Stomach (tissue), 9 donors: Measurements from ENCODE around the gene KANK4. TPM values are rescaled to one million over a fixed set of nuclear protein-coding genes. Genes with fewer than 3 reads are reported as not detected.
"Not testable (repeated sequence)": the region's sequence is repeated elsewhere in the genome, so short reads cannot be mapped to it uniquely, and the experiment has no call there.

Experiments
- DNase-seq, 2 donors: peaks; one replicate each; pipeline versions ENCODE4 v3.0.0 to v3.0.0-alpha.2; 2013 to 2019
- H3K27ac ChIP-seq, 5 donors: fragments of 200-600 bp in 4 of 5; sonication (generic) in 4 of 5; one replicate each; pipeline ENCODE4 v1.5.1; 2013 to 2019; ENCODE audit warnings: mild to moderate bottlenecking in 1 of 5, moderate library complexity in 1 of 5
- H3K27me3 ChIP-seq, 3 donors: fragments of 200-600 bp; sonication (generic); one replicate each; pipeline ENCODE4 v1.5.1; 2017 to 2019; ENCODE audit warnings: mixed run types in 1 of 3
- H3K36me3 ChIP-seq, 4 donors: fragments of 200-600 bp; sonication (generic); 1 replicate in 3 of 4; 2 replicates in 1 of 4; pipeline ENCODE4 v1.5.1; 2016 to 2019
- H3K4me1 ChIP-seq, 4 donors: fragments of 200-600 bp; sonication (generic); one replicate each; pipeline ENCODE4 v1.5.1; 2016 to 2019
- H3K4me3 ChIP-seq, 4 donors: fragments of 200-600 bp; sonication (generic) in 3 of 4; one replicate each; pipeline ENCODE4 v1.5.1; 2016 to 2019; ENCODE audit warnings: mild to moderate bottlenecking in 1 of 4
- H3K9me3 ChIP-seq, 4 donors: fragments of 200-600 bp; sonication (generic); one replicate each; pipeline ENCODE4 v1.5.1; 2016 to 2019
- EP300 ChIP-seq: sonication (generic); formaldehyde crosslinking; IDR thresholded peaks from one replicate; pipeline ENCODE4 v1.6.1; 2017; ENCODE audit warnings: antibody characterized with exemption
- POLR2A ChIP-seq, 4 donors: fragments of 450-650 bp; IDR thresholded peaks; one replicate each; pipeline ENCODE4 v1.6.1; 2016; ENCODE audit warnings: antibody characterized with exemption in 4 of 4, control low read depth in 2 of 4, mild to moderate bottlenecking in 1 of 4, moderate library complexity in 1 of 4
- POLR2AphosphoS5 ChIP-seq, 3 donors: sonication (generic); formaldehyde crosslinking; IDR thresholded peaks; one replicate each; pipeline ENCODE4 v1.6.1; 2016; ENCODE audit warnings: antibody characterized with exemption in 3 of 3
- WGBS, 5 donors: extraction: QIAGEN DNeasy Blood & Tissue Kit in 3 of 5; methylation state at CpG; one replicate each; pipeline versions ENCODE4 v1.1.5 to v1.1.7; 2013 to 2018; 5-methylcytosine and 5-hydroxymethylcytosine counted together
- intact Hi-C: fragments of 100-400 bp; cut with DNase I; formaldehyde crosslinking; loops from one replicate; pipeline ENCODE4 v1.15.1; 2023; ENCODE audit warnings: low total_unique reads
- polyA plus RNA-seq, 3 donors: library from polyadenylated mRNA; stranded (reverse); fragments of 200-250 nt; gene quantifications; one replicate each; pipeline ENCODE4 v1.2.3, GENCODE V29; 2013
- total RNA-seq, 5 donors: library from RNA; depleted of rRNA; stranded (reverse); fragments of >200 nt; gene quantifications; one replicate each; pipeline versions ENCODE4 v1.1.0 to v1.2.3, GENCODE V29; 2014 to 2016
- TF ChIP-seq, protein P1 (sequence below), 7 experiments: fragments of 450-650 bp in 4 of 7; fragments of 200-600 bp in 3 of 7; sonication (generic) in 3 of 7; IDR thresholded peaks; one replicate each; pipeline ENCODE4 v1.5.1; 2016 to 2019; ENCODE audit warnings: antibody characterized with exemption in 7 of 7, control low read depth in 2 of 7, mild to moderate bottlenecking in 1 of 7
- donor health status: healthy with polysubstance abuse.
- donor health status: Bipolar disorder and iron deficiency.
- donor health status: healthy.

The KANK4 gene
- total and polyA plus RNA-seq, 8 donors, result 0.31 to 3.9 (median 2.0) TPM; not detected in 2

DNA sequence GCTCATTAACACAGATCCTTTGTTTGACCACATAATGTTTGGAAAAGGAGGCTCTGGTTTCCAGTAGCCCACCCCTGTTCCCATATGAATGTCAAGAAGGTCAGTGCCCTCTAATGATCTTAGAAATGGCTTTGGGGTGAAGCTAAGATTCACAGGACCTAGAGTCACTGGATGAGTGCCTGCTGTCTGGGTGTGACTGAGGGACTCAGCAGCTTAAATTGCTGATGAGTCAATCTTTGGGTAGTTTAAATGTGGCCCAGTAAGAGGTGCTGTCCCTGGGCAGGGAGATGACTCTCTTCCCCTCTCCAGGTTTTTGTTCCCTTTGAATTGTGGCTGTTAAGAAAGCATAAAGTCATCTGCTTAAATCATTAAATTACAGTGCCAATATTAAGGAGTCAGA lies 74.0 kb downstream of the KANK4 start:
- Histone ChIP-seq H3K27me3 (no peaks in the 10 kb centered on the region), H3K27ac (no peak overlapping the region), H3K9me3 (no peaks in the 10 kb centered on the region), H3K36me3 (no peaks in the 10 kb centered on the region), H3K4me3 (no peak overlapping the region), H3K4me1 (peaks cover 0 to 15% (median 9%) of the 10 kb centered on the region in 4 donors)
- TF ChIP-seq EP300 (no peak), POLR2A (IDR thresholded peaks at IDR 0.05) (no peak), POLR2AphosphoS5 (IDR thresholded peaks at IDR 0.05) (no peak)
- TF ChIP-seq, protein P1, sequence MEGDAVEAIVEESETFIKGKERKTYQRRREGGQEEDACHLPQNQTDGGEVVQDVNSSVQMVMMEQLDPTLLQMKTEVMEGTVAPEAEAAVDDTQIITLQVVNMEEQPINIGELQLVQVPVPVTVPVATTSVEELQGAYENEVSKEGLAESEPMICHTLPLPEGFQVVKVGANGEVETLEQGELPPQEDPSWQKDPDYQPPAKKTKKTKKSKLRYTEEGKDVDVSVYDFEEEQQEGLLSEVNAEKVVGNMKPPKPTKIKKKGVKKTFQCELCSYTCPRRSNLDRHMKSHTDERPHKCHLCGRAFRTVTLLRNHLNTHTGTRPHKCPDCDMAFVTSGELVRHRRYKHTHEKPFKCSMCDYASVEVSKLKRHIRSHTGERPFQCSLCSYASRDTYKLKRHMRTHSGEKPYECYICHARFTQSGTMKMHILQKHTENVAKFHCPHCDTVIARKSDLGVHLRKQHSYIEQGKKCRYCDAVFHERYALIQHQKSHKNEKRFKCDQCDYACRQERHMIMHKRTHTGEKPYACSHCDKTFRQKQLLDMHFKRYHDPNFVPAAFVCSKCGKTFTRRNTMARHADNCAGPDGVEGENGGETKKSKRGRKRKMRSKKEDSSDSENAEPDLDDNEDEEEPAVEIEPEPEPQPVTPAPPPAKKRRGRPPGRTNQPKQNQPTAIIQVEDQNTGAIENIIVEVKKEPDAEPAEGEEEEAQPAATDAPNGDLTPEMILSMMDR (IDR thresholded peaks at IDR 0.05), result no peak
- intact Hi-C loops, result no loop called here
- no peak for DNase-seq

DNA sequence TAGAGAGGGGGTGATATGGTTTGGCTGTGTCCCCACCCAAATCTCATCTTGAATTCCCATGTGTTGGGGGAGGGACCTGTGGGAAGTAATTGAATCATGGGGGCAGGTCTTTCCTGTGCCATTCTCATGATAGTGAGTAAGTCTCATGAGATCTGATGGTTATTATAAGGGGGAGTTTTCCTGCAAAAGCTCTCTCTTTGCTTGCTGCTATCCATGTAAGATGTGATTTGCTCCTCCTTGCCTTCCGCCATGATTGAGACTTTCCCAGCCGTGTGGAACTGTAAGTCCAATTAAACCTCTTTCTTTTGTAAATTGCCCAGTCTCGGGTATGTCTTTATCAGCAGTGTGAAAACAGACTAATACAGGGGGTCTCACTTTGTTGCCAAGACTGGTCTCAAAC lies 74.9 kb downstream of the KANK4 start:
- peaks cover 0 to 15% (median 9%) of the 10 kb centered on the region in 4 donors for H3K4me1 ChIP-seq
- WGBS, 5 donors, result 85 to 97% (median 95%) methylated on average over 3 of the region's 3 CpGs
- H3K27ac ChIP-seq, DNase-seq, H3K4me3 ChIP-seq, H3K27me3 ChIP-seq, H3K36me3 ChIP-seq, intact Hi-C loops, H3K9me3 ChIP-seq: not testable (repeated sequence)

DNA sequence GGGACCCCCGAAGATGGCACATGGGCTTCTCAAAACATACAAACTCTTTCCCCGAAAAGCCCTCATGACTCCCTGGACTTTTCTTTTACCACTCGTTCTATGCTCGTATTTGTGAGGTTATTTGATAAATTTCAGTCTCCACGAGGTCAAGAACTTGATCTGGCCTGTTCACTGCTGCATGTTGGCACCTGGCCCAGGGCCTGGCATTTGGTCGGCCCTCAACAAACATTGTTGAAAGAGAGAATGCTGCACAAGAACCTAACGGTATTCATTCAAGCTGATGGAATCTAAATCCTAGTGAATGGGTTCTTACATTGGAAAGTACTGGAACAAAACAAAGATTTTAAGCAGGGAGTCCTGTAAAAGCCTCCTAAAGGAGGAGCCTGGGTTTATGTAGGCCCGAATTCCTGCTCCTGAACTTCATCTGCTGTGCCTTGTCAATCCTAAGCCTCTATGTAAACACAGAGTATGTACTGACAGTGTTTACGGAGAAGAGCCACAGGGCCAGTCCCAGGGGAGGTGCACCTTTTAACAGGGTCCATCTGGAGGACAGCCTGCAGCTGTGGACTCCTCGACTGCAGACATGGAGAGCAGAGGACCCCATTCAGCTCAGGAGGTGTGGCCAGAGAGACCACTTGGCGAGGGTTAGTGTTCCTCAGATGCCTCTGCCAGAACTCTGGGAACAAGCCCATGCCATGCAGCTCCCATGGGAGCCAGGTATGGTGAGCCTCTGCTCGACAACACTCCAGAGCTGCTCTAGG lies 77.7 kb downstream of the KANK4 start:
- no peaks in the 10 kb centered on the region for H3K36me3 ChIP-seq
- no peaks in the 10 kb centered on the region for H3K27me3 ChIP-seq
- peak; percentile 46 to 62 for DNase-seq
- 26 to 44% (median 36%) methylated on average over 10 to 12 of the region's 12 CpGs for WGBS, 5 donors
- no peak overlapping the region for H3K27ac ChIP-seq
- H3K4me3 ChIP-seq, result no peak overlapping the region
- no peaks in the 10 kb centered on the region for H3K9me3 ChIP-seq
- peaks cover 0 to 15% (median 9%) of the 10 kb centered on the region in 4 donors for H3K4me1 ChIP-seq
- TF ChIP-seq EP300 (no peak), POLR2A (IDR thresholded peaks at IDR 0.05) (no peak)
- intact Hi-C loops, result no loop called here

DNA sequence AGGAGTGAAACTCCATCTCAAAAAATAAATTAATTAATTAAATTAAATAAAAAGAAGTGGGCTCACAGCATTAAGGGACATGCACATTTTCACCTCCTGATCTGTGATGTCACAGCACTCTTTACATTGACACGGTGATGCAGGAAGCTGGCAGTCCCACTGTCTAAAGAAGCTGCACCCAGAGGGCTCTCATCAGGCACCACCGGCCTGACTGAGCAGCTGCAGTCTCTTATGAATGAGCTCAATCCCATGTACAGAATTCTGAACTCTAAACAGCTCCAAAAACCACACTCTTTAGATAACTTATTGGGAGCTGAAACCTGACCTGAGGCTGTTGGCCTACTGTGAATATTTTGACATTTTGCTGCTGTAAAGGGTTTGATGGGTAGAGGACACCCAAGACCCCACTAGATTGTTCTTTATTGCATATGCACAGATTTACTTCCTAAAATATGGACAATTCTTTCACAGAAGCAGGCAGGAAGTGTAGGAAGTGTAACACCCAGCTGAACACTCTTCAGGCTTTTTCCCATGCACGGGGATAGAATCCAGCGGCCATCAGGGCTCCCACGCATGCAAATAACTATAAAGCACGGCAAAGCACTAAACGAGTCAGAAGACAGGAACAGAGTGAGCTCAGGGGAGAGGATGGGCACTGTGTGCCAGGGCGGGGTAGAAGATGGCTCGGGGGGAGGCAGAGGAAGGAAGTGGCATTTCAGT lies 78.4 kb downstream of the KANK4 start:
- peak in 1 of 2 donors; percentile 45 for DNase-seq
- H3K4me3 ChIP-seq, result no peak overlapping the region
- no peaks in the 10 kb centered on the region for H3K9me3 ChIP-seq
- H3K36me3 ChIP-seq, result no peaks in the 10 kb centered on the region
- no peaks in the 10 kb centered on the region for H3K27me3 ChIP-seq
- peaks cover 0 to 15% (median 9%) of the 10 kb centered on the region in 4 donors for H3K4me1 ChIP-seq
- no peak overlapping the region for H3K27ac ChIP-seq
- TF ChIP-seq EP300, result no peak
- intact Hi-C loops, result no loop called here
- 68 to 75% (median 73%) methylated on average over 9 of the region's 9 CpGs for WGBS, 5 donors

DNA sequence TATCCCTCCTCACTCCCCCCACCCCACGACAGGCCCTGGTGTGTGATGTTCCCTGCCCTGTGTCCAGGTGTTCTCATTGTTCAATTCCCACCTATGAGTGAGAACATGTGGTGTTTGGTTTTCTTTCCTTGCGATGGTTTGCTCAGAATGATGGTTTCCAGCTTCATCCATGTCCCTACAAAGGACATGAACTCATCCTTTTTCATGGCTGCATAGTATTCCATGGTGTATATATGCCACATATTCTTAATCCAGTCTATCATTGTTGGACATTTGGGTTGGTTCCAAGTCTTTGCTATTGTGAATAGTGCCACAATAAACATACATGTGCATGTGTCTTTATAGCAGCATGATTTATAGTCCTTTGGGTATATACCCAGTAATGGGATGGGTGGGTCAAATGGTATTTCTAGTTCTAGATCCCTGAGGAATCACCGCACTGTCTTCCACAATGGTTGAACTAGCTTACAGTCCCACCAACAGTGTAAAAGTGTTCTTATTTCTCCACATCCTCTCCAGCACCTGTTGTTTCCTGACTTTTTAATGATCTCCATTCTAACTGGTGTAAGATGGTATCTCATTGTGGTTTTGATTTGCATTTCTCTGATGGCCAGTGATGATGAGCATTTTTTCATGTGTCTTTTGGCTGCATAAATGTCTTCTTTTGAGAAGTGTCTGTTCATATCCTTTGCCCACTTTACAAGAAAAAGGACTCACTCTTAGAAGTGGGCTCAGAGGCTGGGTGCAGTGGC lies 79.4 kb downstream of the KANK4 start:
- DNase-seq, H3K9me3 ChIP-seq, H3K27ac ChIP-seq, intact Hi-C loops, H3K27me3 ChIP-seq, H3K4me3 ChIP-seq, H3K36me3 ChIP-seq: not testable (repeated sequence)
- peaks cover 0 to 15% (median 9%) of the 10 kb centered on the region in 4 donors for H3K4me1 ChIP-seq
- WGBS, 5 donors, result 88 to 98% (median 94%) methylated on average over 3 of the region's 3 CpGs

DNA sequence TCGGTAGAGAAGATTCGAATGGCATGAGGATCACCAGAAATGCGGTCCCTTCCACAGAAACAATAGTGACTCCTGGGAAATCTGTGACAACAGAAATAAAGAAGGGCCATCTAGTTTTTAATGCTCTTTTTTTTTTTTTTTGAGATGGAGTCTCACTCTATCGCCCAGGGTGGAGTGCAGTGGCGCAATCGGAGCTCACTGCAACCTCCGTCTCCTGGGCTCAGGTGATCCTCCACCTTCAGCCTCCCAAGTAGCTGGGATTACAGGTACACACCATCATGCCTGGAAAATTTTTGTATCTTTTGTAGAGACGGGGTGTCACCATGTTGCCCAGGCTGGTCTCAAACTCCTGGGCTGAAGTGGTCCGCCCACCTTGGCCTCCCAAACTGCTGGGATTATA lies 80.7 kb downstream of the KANK4 start:
- no peaks in the 10 kb centered on the region for H3K36me3 ChIP-seq
- no peaks in the 10 kb centered on the region for H3K9me3 ChIP-seq
- intact Hi-C loops, result no loop called here
- H3K27ac ChIP-seq, result no peak overlapping the region
- H3K27me3 ChIP-seq, result no peaks in the 10 kb centered on the region
- no peak for DNase-seq
- no peak for TF ChIP-seq EP300
- no peak for TF ChIP-seq POLR2AphosphoS5 (IDR thresholded peaks at IDR 0.05)
- TF ChIP-seq, protein P1 (IDR thresholded peaks at IDR 0.05), result no peak
- TF ChIP-seq POLR2A (IDR thresholded peaks at IDR 0.05), result no peak
- H3K4me3 ChIP-seq, result no peak overlapping the region
- peaks cover 0 to 15% (median 9%) of the 10 kb centered on the region in 4 donors for H3K4me1 ChIP-seq
- WGBS, 5 donors, result 94 to 96% (median 95%) methylated on average over 9 of the region's 9 CpGs
